ENCODE measurements around the gene TMEM238. TPM values are rescaled to one million over a fixed set of nuclear protein-coding genes. Genes with fewer than 3 reads are reported as not detected.

TMEM238 gene
- total RNA-seq, 4 donors from 2014 or later, result 1.5 to 1.7 (median 1.6) TPM; not detected in 1

GRCh38 chr19:55389386-55390317, 5.6 kb upstream of the TMEM238 start:
- no peak for TF ChIP-seq CTCF (IDR thresholded peaks at IDR 0.05)
- DNase-seq (ENCODE audit: low spot score) (no peak), ATAC-seq (ENCODE audit: low FRiP score) (no peak)

- no peak for TF ChIP-seq CTCF (IDR thresholded peaks at IDR 0.05)
- no peak for DNase-seq (ENCODE audit: low spot score)
- no peak for ATAC-seq (ENCODE audit: low FRiP score)
Observed at GRCh38 chr19:55387736-55388497, 3.8 kb upstream of the TMEM238 start.

GRCh38 chr19:55386493-55386971, 2.4 kb upstream of the TMEM238 start:
- no peak for ATAC-seq (ENCODE audit: low FRiP score)
- DNase-seq (ENCODE audit: low spot score), result no peak
- no peak for TF ChIP-seq CTCF (IDR thresholded peaks at IDR 0.05)

- no peak for TF ChIP-seq CTCF (IDR thresholded peaks at IDR 0.05)
- peak; percentile 94 for DNase-seq (ENCODE audit: low spot score)
- peak; percentile 87 for ATAC-seq (ENCODE audit: low FRiP score)
Observed at GRCh38 chr19:55385724-55386492, 1.8 kb upstream of the TMEM238 start, which contains the start of gene RPL28. Gene RPL28 (plus strand): TSS chr19:55385932. CDS start chr19:55386358, 426 bp downstream.

GRCh38 chr19:55384920-55385723, 1.0 kb upstream of the TMEM238 start:
- no peak for TF ChIP-seq CTCF (IDR thresholded peaks at IDR 0.05)
- DNase-seq (ENCODE audit: low spot score) (peak; percentile 91), ATAC-seq (ENCODE audit: low FRiP score) (peak; percentile 78)
